NCI-H1105 (cell line): ENCODE measurements around the gene MAGEA12.
"Not testable (repeated sequence)": the region's sequence is repeated elsewhere in the genome, so short reads cannot be mapped to it uniquely, and the experiment has no call there.

Source experiments
- DNase-seq: peaks from one replicate; lab custom pipeline; 2025; lab: John Stamatoyannopoulos, UW

Gene MAGEA12

GRCh38 chrX:152766562-152766961 lies 33.0 kb downstream of the MAGEA12 start:
- DNase-seq = not testable (repeated sequence)

DNA sequence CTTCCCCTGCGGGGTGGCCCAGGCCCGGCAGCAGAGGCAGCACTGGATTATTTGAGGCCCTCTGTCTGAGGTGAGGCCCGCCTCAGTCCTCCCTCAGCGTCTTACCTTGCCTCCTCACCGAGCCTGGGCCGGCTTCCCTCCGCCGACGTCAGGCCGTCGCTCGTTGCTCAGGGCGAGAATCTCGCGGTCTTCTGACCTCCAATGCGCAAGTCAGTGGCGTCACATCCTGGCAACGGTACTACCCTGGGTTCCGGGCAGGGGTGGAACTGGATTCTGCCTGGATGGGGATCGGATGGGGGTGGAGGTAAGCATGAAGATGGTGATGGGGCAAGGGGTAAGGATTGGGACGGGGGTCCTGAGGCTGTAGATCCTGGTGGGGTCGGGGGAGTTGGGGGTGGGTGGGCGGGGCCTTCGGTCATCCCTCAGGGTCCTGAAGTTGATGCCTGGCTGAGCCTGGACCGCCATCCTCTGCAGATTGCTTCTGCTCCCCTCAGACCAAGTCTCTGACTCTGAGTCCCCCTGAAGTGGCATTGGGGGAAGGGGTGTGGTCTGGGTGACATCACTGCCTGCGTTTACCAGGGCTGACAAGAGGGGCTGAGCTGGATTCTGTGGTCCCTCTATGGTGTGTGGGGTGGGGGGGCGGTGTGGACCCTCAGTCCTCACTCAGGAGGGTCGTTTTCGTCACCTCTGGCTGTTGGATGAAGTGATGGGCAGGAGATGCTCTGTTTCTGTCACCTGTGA lies 36.2 kb downstream of the MAGEA12 start, which contains the start of gene MAGEA6:
TSS of gene MAGEA6 (minus strand) at position 141 of the 741 bp plus-strand sequence. CDS start 2,039 bp downstream, outside the sequence.
- not testable (repeated sequence) for DNase-seq

DNA sequence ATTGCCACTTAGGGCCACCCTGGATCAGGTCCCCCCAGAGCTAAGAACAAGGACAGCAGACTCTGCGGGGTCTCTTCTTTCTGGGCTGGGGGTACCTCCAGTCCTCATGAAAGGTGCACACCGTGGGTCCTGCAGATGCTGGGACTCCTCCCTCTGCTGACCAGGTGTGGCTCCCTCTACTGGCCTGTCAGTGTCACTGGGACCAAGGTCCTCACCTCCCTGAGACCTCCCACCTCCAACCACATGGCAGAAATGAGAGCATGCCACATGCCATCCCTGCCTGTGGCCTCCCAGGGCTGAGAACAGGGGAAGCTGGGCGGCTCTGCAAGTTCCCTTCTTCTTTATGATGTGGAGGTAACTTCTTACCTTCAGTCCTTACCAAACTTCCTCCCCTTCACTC lies 53.5 kb downstream of the MAGEA12 start:
- not testable (repeated sequence) for DNase-seq
